Sigmoid colon (tissue), 4 donors: ENCODE data around the gene DPPA2.

Experiments used
- POLR2A ChIP-seq, 2 donors: fragments of 450-650 bp; IDR thresholded peaks; one replicate each; pipeline ENCODE4 v1.6.1; 2016; ENCODE audit warnings: antibody characterized with exemption in 2 of 2, mild to moderate bottlenecking in 2 of 2, moderate library complexity in 2 of 2
- POLR2AphosphoS5 ChIP-seq, 4 donors: sonication (generic); formaldehyde crosslinking; IDR thresholded peaks; one replicate each; pipeline ENCODE4 v1.6.1; 2017; ENCODE audit warnings: antibody characterized with exemption in 4 of 4
- TF ChIP-seq, protein P1 (sequence below), 4 experiments: fragments of 450-650 bp in 3 of 4; fragments of 200-600 bp in 1 of 4; IDR thresholded peaks; one replicate each; pipeline ENCODE4 v1.5.1; 2016 to 2019; ENCODE audit warnings: antibody characterized with exemption in 4 of 4, mild to moderate bottlenecking in 3 of 4, moderate library complexity in 2 of 4

DNA sequence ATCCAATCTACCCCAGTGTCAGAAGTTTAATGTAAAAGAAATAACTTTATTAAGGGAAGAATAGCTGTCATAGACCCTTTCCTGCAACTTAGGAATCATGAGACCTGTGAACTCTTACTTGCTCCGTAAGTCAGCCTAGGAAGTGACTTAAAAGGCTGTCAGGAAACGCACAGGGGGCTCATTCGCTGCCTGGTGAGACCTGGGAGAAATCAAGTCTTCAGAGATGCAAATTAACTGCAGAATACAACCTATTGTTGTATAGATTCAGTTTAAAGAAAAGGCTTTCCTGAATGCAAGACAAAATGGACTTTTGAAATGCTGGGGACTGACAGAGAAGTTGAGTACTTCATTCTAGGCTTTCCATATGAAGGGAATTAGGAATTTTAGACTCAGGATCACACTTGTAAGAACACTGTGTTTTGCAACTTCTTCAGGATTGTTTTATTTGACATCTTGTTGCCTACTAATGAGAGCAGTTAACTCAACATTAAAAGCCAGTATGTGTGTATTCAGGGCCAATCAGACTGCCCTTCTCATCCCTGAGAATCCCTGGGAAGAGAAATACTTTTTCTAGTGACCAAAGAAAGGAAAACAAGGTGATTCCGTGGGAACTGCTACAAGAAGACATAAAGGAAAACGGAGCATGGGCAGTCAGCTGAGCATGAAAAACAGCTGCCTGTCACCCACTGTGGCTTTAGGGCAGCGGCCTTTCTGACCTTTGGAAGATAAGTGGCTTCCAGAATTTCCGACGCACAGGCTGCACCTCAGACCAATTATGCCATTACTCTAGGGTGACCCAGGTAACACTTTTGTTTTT is 39.5 kb upstream of the DPPA2 start:
- TF ChIP-seq POLR2A (IDR thresholded peaks at IDR 0.05) (no peak), POLR2AphosphoS5 (IDR thresholded peaks at IDR 0.05) (no peak)
- TF ChIP-seq, protein P1, sequence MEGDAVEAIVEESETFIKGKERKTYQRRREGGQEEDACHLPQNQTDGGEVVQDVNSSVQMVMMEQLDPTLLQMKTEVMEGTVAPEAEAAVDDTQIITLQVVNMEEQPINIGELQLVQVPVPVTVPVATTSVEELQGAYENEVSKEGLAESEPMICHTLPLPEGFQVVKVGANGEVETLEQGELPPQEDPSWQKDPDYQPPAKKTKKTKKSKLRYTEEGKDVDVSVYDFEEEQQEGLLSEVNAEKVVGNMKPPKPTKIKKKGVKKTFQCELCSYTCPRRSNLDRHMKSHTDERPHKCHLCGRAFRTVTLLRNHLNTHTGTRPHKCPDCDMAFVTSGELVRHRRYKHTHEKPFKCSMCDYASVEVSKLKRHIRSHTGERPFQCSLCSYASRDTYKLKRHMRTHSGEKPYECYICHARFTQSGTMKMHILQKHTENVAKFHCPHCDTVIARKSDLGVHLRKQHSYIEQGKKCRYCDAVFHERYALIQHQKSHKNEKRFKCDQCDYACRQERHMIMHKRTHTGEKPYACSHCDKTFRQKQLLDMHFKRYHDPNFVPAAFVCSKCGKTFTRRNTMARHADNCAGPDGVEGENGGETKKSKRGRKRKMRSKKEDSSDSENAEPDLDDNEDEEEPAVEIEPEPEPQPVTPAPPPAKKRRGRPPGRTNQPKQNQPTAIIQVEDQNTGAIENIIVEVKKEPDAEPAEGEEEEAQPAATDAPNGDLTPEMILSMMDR (IDR thresholded peaks at IDR 0.05): no peak
